Panc1 (cell line): Measurements from ENCODE around the gene TOX3. TPM values are rescaled to one million over a fixed set of nuclear protein-coding genes. Genes with fewer than 3 reads are reported as not detected.

ENCODE experiments used
- ATAC-seq: fragments of 200-7000 bp; cut with Tn5 transposase; 2 replicates; pipeline ENCODE4 v1.9.1; 2020; ENCODE audit warnings: mild to moderate bottlenecking, moderate library complexity
- BruUV-seq: library from RNA; stranded (reverse); fragments of 400-500 nt; replicated peaks from 2 replicates; lab custom pipeline; 2021; lab: Mats Ljungman, UMichigan
- CTCF ChIA-PET: fragments of 300-600 bp; sonication (Branson Sonifier 250); formaldehyde crosslinking; loops from one replicate; lab custom pipeline; 2022; ENCODE audit warnings: antibody characterized with exemption; lab: Charles Lee
- POLR2A ChIA-PET: fragments of 300-600 bp; sonication (Branson Sonifier 250); formaldehyde crosslinking; loops from one replicate; lab custom pipeline; 2022; ENCODE audit warnings: antibody characterized with exemption; lab: Charles Lee
- DNase-seq: peaks from one replicate; pipeline ENCODE4 v3.0.0-alpha.2; 2010; ENCODE audit warnings: low read depth, low spot score
- H3K27ac ChIP-seq: 2 replicates; pipeline ENCODE4 v1.5.1; 2011; ENCODE audit warnings: mild to moderate bottlenecking, low read length, inconsistent platforms
- H3K27me3 ChIP-seq: fragments of 200-500 bp; sonication (Bioruptor generic); 2 replicates; pipeline ENCODE4 v1.6.0; 2014; ENCODE audit warnings: low read length, inconsistent platforms; ENCODE audit not compliant: control insufficient read depth, insufficient read depth
- H3K36me3 ChIP-seq: fragments of 200-500 bp; sonication (Bioruptor generic); 2 replicates; pipeline ENCODE4 v1.5.1; 2014; ENCODE audit warnings: inconsistent platforms, mild to moderate bottlenecking, low read length, moderate library complexity; ENCODE audit not compliant: control insufficient read depth, insufficient read depth
- H3K4me1 ChIP-seq: 2 replicates; pipeline ENCODE4 v1.5.1; 2011; ENCODE audit warnings: inconsistent platforms, mild to moderate bottlenecking, low read length, moderate library complexity; ENCODE audit not compliant: control insufficient read depth, insufficient read depth
- H3K4me3 ChIP-seq, 2 experiments: 2 replicates each; pipeline ENCODE4 v1.5.1; 2011 to 2012; ENCODE audit warnings: low read depth in 2 of 2, low read length in 2 of 2, mild to moderate bottlenecking in 2 of 2, inconsistent platforms in 1 of 2, moderate library complexity in 1 of 2
- H3K9me3 ChIP-seq: fragments of 200-500 bp; sonication (Bioruptor generic); 2 replicates; pipeline ENCODE4 v1.5.1; 2014; ENCODE audit warnings: low read depth, mild to moderate bottlenecking, inconsistent platforms, low read length, moderate library complexity; ENCODE audit not compliant: control insufficient read depth, insufficient read depth
- POLR2AphosphoS5 ChIP-seq: IDR thresholded peaks from 2 replicates; pipeline ENCODE4 v1.6.1; 2012; ENCODE audit warnings: mild to moderate bottlenecking, low read depth, low read length, moderate library complexity
- SIN3A ChIP-seq: IDR thresholded peaks from 2 replicates; pipeline ENCODE4 v1.6.1; 2012; ENCODE audit warnings: low read depth, mild to moderate bottlenecking, low read length, moderate library complexity, borderline replicate concordance; ENCODE audit not compliant: insufficient read depth
- TCF7L2 ChIP-seq: IDR thresholded peaks from 2 replicates; pipeline ENCODE4 v1.6.1; 2011; ENCODE audit warnings: mild to moderate bottlenecking, low read depth, low read length, inconsistent platforms
- in situ Hi-C: cut with HindIII; loops from 2 replicates; pipeline ENCODE4 v1.10.0; 2016; ENCODE audit warnings: low sequenced_read_pairs, low pct_unique_long_range_greater_than_20kb
- intact Hi-C: fragments of 100-400 bp; cut with micrococcal nuclease; formaldehyde crosslinking; loops from one replicate; pipeline ENCODE4 v1.10.0; 2022; ENCODE audit not compliant: unreplicated experiment
- total RNA-seq: library from RNA; stranded (reverse); gene quantifications from one replicate; pipeline ENCODE4 v1.2.1, GENCODE V29; 2021; ENCODE audit not compliant: unreplicated experiment
- TF ChIP-seq, protein P1 (sequence below), 2 experiments: IDR thresholded peaks; 2 replicates each; pipeline ENCODE4 v1.6.1; 2011 to 2012; ENCODE audit warnings: low read depth in 2 of 2, control low read depth in 1 of 2, low read length in 1 of 2, mild to moderate bottlenecking in 1 of 2, moderate library complexity in 1 of 2; ENCODE audit not compliant: insufficient read depth in 1 of 2
- TF ChIP-seq, protein P2 (sequence below): fragments of 450-650 bp; IDR thresholded peaks from 2 replicates; pipeline ENCODE4 v1.5.1; 2017; ENCODE audit warnings: mild to moderate bottlenecking

TOX3 gene
- total RNA-seq, 1 experiment from 2014 or later = 3.4 TPM

DNA sequence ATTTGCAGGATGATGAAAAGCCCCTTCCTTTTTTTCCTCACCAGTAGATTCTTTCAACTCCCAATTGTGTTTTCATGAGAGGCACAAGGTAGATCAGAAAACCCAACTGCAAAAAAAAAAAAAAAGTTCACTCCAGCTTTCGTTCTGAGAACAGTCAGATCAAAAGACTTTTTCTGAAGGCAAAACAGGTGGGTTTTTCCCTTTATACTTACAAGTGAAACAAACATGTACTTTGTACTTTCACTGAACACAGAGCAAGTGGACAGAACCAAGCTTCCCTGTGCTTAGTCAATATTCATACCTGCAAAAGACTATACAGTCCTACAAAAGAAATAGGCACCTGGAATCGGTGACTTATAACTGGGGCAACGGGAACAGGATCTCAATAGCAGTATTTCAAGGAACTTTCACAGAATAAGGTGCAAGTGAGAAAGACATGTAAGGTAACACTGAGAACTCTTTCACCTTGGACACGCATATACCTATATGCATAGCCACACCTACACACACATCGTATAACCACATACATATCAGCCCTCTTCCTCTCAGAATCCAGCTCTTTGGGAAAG, 54.1 kb downstream of the TOX3 start:
- BruUV-seq = no TSS peak
- H3K4me3 ChIP-seq = no peak overlapping the region
- intact Hi-C loops = no loop called here
- ChIA-PET CTCF (no interaction called here), POLR2A (no interaction called here)
- no peaks in the 10 kb centered on the region for H3K9me3 ChIP-seq
- ATAC-seq (no peak), DNase-seq (no peak)
- H3K36me3 ChIP-seq = no peaks in the 10 kb centered on the region
- in situ Hi-C loops = no loop called here
- H3K27ac ChIP-seq = no peak overlapping the region
- H3K27me3 ChIP-seq = no peaks in the 10 kb centered on the region
- TF ChIP-seq TCF7L2 = no peak
- TF ChIP-seq, protein P1, sequence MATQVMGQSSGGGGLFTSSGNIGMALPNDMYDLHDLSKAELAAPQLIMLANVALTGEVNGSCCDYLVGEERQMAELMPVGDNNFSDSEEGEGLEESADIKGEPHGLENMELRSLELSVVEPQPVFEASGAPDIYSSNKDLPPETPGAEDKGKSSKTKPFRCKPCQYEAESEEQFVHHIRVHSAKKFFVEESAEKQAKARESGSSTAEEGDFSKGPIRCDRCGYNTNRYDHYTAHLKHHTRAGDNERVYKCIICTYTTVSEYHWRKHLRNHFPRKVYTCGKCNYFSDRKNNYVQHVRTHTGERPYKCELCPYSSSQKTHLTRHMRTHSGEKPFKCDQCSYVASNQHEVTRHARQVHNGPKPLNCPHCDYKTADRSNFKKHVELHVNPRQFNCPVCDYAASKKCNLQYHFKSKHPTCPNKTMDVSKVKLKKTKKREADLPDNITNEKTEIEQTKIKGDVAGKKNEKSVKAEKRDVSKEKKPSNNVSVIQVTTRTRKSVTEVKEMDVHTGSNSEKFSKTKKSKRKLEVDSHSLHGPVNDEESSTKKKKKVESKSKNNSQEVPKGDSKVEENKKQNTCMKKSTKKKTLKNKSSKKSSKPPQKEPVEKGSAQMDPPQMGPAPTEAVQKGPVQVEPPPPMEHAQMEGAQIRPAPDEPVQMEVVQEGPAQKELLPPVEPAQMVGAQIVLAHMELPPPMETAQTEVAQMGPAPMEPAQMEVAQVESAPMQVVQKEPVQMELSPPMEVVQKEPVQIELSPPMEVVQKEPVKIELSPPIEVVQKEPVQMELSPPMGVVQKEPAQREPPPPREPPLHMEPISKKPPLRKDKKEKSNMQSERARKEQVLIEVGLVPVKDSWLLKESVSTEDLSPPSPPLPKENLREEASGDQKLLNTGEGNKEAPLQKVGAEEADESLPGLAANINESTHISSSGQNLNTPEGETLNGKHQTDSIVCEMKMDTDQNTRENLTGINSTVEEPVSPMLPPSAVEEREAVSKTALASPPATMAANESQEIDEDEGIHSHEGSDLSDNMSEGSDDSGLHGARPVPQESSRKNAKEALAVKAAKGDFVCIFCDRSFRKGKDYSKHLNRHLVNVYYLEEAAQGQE (IDR thresholded peaks at IDR 0.05; ENCODE audit: insufficient read depth in 1 of 2, low read depth in 2 of 2, low read length in 1 of 2) = no peak
- TF ChIP-seq POLR2AphosphoS5 = no peak
- TF ChIP-seq SIN3A = no peak
- no peaks in the 10 kb centered on the region; the same call in 1 of the 2 replicates for H3K4me1 ChIP-seq

DNA sequence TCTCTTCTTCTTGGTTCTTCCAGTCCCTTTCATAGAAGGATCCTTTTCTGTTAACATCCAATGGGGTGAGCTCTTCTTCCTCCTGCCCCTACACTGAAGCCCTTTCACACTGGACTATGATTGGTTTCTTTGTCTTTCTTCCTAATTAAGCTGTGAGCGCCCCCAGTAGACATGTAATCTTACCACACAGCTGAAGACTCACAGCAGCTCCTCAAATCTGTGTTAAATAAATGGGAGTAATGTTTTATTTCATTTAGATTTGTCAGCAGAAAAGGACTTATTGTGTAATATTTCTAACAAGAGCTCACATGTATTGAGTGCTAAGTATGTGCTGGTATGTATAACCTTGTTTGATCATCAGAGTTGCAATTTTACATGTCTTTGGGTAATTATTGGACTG, 55.7 kb downstream of the TOX3 start:
- DNase-seq (no peak), ATAC-seq (no peak)
- no peaks in the 10 kb centered on the region for H3K36me3 ChIP-seq
- H3K4me3 ChIP-seq = no peak overlapping the region
- ChIA-PET POLR2A (no interaction called here), CTCF (no interaction called here)
- no TSS peak for BruUV-seq
- H3K9me3 ChIP-seq = no peaks in the 10 kb centered on the region
- no peak overlapping the region for H3K27ac ChIP-seq
- in situ Hi-C loops (no loop called here), intact Hi-C loops (no loop called here)
- no peaks in the 10 kb centered on the region for H3K27me3 ChIP-seq
- TF ChIP-seq, protein P1 (IDR thresholded peaks at IDR 0.05; ENCODE audit: insufficient read depth in 1 of 2, low read depth in 2 of 2, low read length in 1 of 2) = no peak
- TF ChIP-seq, protein P2, sequence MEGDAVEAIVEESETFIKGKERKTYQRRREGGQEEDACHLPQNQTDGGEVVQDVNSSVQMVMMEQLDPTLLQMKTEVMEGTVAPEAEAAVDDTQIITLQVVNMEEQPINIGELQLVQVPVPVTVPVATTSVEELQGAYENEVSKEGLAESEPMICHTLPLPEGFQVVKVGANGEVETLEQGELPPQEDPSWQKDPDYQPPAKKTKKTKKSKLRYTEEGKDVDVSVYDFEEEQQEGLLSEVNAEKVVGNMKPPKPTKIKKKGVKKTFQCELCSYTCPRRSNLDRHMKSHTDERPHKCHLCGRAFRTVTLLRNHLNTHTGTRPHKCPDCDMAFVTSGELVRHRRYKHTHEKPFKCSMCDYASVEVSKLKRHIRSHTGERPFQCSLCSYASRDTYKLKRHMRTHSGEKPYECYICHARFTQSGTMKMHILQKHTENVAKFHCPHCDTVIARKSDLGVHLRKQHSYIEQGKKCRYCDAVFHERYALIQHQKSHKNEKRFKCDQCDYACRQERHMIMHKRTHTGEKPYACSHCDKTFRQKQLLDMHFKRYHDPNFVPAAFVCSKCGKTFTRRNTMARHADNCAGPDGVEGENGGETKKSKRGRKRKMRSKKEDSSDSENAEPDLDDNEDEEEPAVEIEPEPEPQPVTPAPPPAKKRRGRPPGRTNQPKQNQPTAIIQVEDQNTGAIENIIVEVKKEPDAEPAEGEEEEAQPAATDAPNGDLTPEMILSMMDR = no peak
- TF ChIP-seq POLR2AphosphoS5 = no peak
- no peaks in the 10 kb centered on the region; the same call in 1 of the 2 replicates for H3K4me1 ChIP-seq
